Activated T-helper 1 cell treated with anti-CD3 and anti-CD28 coated beads, Interleukin-12 subunit alpha, Interleukin-12 subunit beta, Interleukin-2, Interleukin-4 antibody, amounts not matched to agents 30 ng/mL and 10 ng/mL and 1 ng/mL, durations not matched to agents 14 hours and 24 hours and 36 hours (primary cell): ENCODE measurements around the gene RERE. TPM values are rescaled to one million over a fixed set of nuclear protein-coding genes. Genes with fewer than 3 reads are reported as not detected.

Experiments used
- DNase-seq: peaks from one replicate; pipeline ENCODE4 v3.0.0; 2021; ENCODE audit warnings: low spot score
- H3K27ac Mint-ChIP-seq: one replicate; pipeline ENCODE4 v1.8.0; 2021; ENCODE audit warnings: mild to moderate bottlenecking, mixed read lengths
- H3K27me3 Mint-ChIP-seq: one replicate; pipeline ENCODE4 v1.8.0; 2022; ENCODE audit warnings: mild to moderate bottlenecking, moderate library complexity, mixed read lengths; ENCODE audit not compliant: insufficient read depth
- H3K36me3 Mint-ChIP-seq: one replicate; pipeline ENCODE4 v1.8.0; 2021; ENCODE audit warnings: low read depth, mixed read lengths
- H3K4me1 Mint-ChIP-seq: one replicate; pipeline ENCODE4 v1.8.0; 2021; ENCODE audit warnings: low read depth, mixed read lengths
- H3K4me3 Mint-ChIP-seq: one replicate; pipeline ENCODE4 v1.8.0; 2021; ENCODE audit warnings: mild to moderate bottlenecking, moderate library complexity, mixed read lengths
- H3K9me3 Mint-ChIP-seq: one replicate; pipeline ENCODE4 v1.8.0; 2021; ENCODE audit warnings: mixed read lengths
- intact Hi-C: fragments of 100-400 bp; cut with micrococcal nuclease; formaldehyde crosslinking; loops from one replicate; pipeline ENCODE4 v1.15.1; 2024
- total RNA-seq: library from RNA; stranded (reverse); gene quantifications from 2 replicates; pipeline ENCODE4 v1.2.3, GENCODE V29; 2022

RERE gene
- total RNA-seq, 1 donor from 2014 or later: 82.0 TPM

- Mint-ChIP-seq H3K4me1 (peaks cover 58% of the 10 kb centered on the region), H3K9me3 (no peaks in the 10 kb centered on the region), H3K27me3 (no peaks in the 10 kb centered on the region), H3K27ac (peak overlapping the region; percentile 71), H3K36me3 (peaks cover 17% of the 10 kb centered on the region), H3K4me3 (peak overlapping the region; percentile 28)
- DNase-seq: no peak
- intact Hi-C loops: loop anchor here (1.0 to 5.0 kb wide), 8 partner anchors 27 to 450 kb away; no protein-coding TSS in a partner anchor
These were observed 419.9 kb downstream of the RERE start for GRCh38 chr1:8397511-8397910.

- DNase-seq: no peak
- Mint-ChIP-seq H3K4me3 (no peak overlapping the region), H3K4me1 (peaks cover 63% of the 10 kb centered on the region), H3K9me3 (no peaks in the 10 kb centered on the region), H3K27ac (peak overlapping the region; percentile 71), H3K27me3 (no peaks in the 10 kb centered on the region), H3K36me3 (peaks cover 15% of the 10 kb centered on the region)
- intact Hi-C loops: loop anchor here (1.0 to 5.0 kb wide), 8 partner anchors 27 to 450 kb away; no protein-coding TSS in a partner anchor
These were observed 420.5 kb downstream of the RERE start for GRCh38 chr1:8396786-8397406.

- Mint-ChIP-seq H3K4me1 (peaks cover 66% of the 10 kb centered on the region), H3K27ac (peak overlapping the region; percentile 71), H3K27me3 (no peaks in the 10 kb centered on the region), H3K4me3 (peak overlapping the region; percentile 35), H3K9me3 (no peaks in the 10 kb centered on the region), H3K36me3 (peaks cover 15% of the 10 kb centered on the region)
- no peak for DNase-seq
- intact Hi-C loops: loop anchor here (2.0 to 5.0 kb wide), 4 partner anchors 116 to 451 kb away; no protein-coding TSS in a partner anchor
These were observed 421.2 kb downstream of the RERE start for GRCh38 chr1:8396083-8396785.

GRCh38 chr1:8395433-8395866 is 422.0 kb downstream of the RERE start:
- DNase-seq: no peak
- Mint-ChIP-seq H3K9me3 (no peaks in the 10 kb centered on the region), H3K36me3 (peaks cover 16% of the 10 kb centered on the region), H3K4me3 (peak overlapping the region; percentile 35), H3K27ac (peak overlapping the region; percentile 67), H3K4me1 (peaks cover 74% of the 10 kb centered on the region), H3K27me3 (no peaks in the 10 kb centered on the region)
- intact Hi-C loops: loop anchor here (5.0 kb wide), 3 partner anchors 117 to 452 kb away; no protein-coding TSS in a partner anchor

GRCh38 chr1:8394456-8395321 is 422.8 kb downstream of the RERE start:
- Mint-ChIP-seq H3K36me3 (peaks cover 18% of the 10 kb centered on the region), H3K27me3 (no peaks in the 10 kb centered on the region), H3K4me1 (peaks cover 81% of the 10 kb centered on the region), H3K27ac (peak overlapping the region; percentile 67), H3K4me3 (no peak overlapping the region), H3K9me3 (no peaks in the 10 kb centered on the region)
- no peak for DNase-seq
- intact Hi-C loops: loop anchor here (5.0 kb wide), 3 partner anchors 118 to 453 kb away; no protein-coding TSS in a partner anchor

- no peak overlapping the region for H3K4me3 Mint-ChIP-seq
- H3K27ac Mint-ChIP-seq: peak overlapping the region; percentile 45
- intact Hi-C loops: no loop called here
- no peaks in the 10 kb centered on the region for H3K27me3 Mint-ChIP-seq
- H3K9me3 Mint-ChIP-seq: no peaks in the 10 kb centered on the region
- peaks cover 71% of the 10 kb centered on the region for H3K4me1 Mint-ChIP-seq
- DNase-seq: no peak
- H3K36me3 Mint-ChIP-seq: peaks cover 17% of the 10 kb centered on the region
These were observed 424.9 kb downstream of the RERE start for GRCh38 chr1:8392522-8392921.

- no peak overlapping the region for H3K4me3 Mint-ChIP-seq
- intact Hi-C loops: no loop called here
- peaks cover 21% of the 10 kb centered on the region for H3K36me3 Mint-ChIP-seq
- no peak for DNase-seq
- H3K27me3 Mint-ChIP-seq: no peaks in the 10 kb centered on the region
- no peak overlapping the region for H3K27ac Mint-ChIP-seq
- peaks cover 62% of the 10 kb centered on the region for H3K4me1 Mint-ChIP-seq
- no peaks in the 10 kb centered on the region for H3K9me3 Mint-ChIP-seq
These were observed 426.7 kb downstream of the RERE start for GRCh38 chr1:8390707-8391106.

GRCh38 chr1:8389958-8390535 is 427.4 kb downstream of the RERE start:
- no peak overlapping the region for H3K4me3 Mint-ChIP-seq
- peaks cover 21% of the 10 kb centered on the region for H3K36me3 Mint-ChIP-seq
- H3K27me3 Mint-ChIP-seq: no peaks in the 10 kb centered on the region
- H3K27ac Mint-ChIP-seq: no peak overlapping the region
- H3K4me1 Mint-ChIP-seq: peaks cover 56% of the 10 kb centered on the region
- DNase-seq: no peak
- intact Hi-C loops: no loop called here
- H3K9me3 Mint-ChIP-seq: no peaks in the 10 kb centered on the region

GRCh38 chr1:8388732-8389562 is 428.5 kb downstream of the RERE start:
- Mint-ChIP-seq H3K9me3 (no peaks in the 10 kb centered on the region), H3K36me3 (peaks cover 24% of the 10 kb centered on the region), H3K4me3 (no peak overlapping the region), H3K27me3 (no peaks in the 10 kb centered on the region), H3K27ac (no peak overlapping the region), H3K4me1 (peaks cover 54% of the 10 kb centered on the region)
- intact Hi-C loops: no loop called here
- DNase-seq: no peak

GRCh38 chr1:8386247-8386646 is 431.2 kb downstream of the RERE start:
- DNase-seq: no peak
- intact Hi-C loops: no loop called here
- Mint-ChIP-seq H3K36me3 (peaks cover 25% of the 10 kb centered on the region), H3K27me3 (no peaks in the 10 kb centered on the region), H3K4me3 (no peak overlapping the region), H3K27ac (no peak overlapping the region), H3K4me1 (peaks cover 60% of the 10 kb centered on the region), H3K9me3 (no peaks in the 10 kb centered on the region)

GRCh38 chr1:8384577-8384976 is 432.9 kb downstream of the RERE start:
- H3K4me3 Mint-ChIP-seq: peak overlapping the region; percentile 21

GRCh38 chr1:8384088-8384487 is 433.4 kb downstream of the RERE start:
- DNase-seq: no peak
- Mint-ChIP-seq H3K4me3 (peak overlapping the region; percentile 21), H3K9me3 (no peaks in the 10 kb centered on the region), H3K36me3 (peaks cover 20% of the 10 kb centered on the region), H3K27me3 (no peaks in the 10 kb centered on the region), H3K27ac (no peak overlapping the region), H3K4me1 (peaks cover 44% of the 10 kb centered on the region)
- intact Hi-C loops: no loop called here

More at GRCh38 chr1:8384577-8384976, 432.9 kb downstream of the RERE start:
- no peak for DNase-seq
- H3K9me3 Mint-ChIP-seq: no peaks in the 10 kb centered on the region
- no peak overlapping the region for H3K27ac Mint-ChIP-seq
- intact Hi-C loops: no loop called here
- peaks cover 48% of the 10 kb centered on the region for H3K4me1 Mint-ChIP-seq
- no peaks in the 10 kb centered on the region for H3K27me3 Mint-ChIP-seq
- peaks cover 23% of the 10 kb centered on the region for H3K36me3 Mint-ChIP-seq
